Activated CD4-positive, alpha-beta T cell treated with anti-CD3 and anti-CD28 coated beads, Interleukin-2, Interleukin-6, amounts not matched to agents 100 ng/mL and 50 ng/mL, durations not matched to agents 16 hours and 8 hours (primary cell): ENCODE measurements around the gene PTPRJ.
A peak's percentile ranks its signal among the peaks of the same experiment; 100 is the strongest.
"Not testable (repeated sequence)": the region's sequence is repeated elsewhere in the genome, so short reads cannot be mapped to it uniquely, and the experiment has no call there.

Source experiments
- DNase-seq: peaks from one replicate; pipeline ENCODE4 v3.0.0-alpha.2; 2020

The PTPRJ gene

DNA sequence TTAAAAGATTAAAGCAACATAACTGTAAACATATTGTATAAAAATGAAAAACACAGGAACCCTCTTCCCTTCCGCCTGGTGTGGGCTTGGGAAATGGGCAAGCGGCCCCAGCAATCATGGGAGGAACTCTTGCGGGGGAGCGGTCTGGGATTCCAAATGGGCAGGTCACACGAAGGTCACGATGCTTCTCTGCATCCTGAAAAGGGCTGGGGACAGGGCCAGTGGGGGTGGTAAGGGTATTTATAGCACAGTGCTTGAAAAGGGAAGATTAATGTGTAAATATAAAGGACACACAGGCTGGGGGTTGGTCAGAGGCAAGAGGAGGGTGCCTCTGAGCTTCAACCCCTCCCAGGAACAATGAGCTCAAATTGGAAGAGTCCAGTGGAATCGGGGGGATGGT, 189.4 kb downstream of the PTPRJ start:
- DNase-seq = no peak

DNA sequence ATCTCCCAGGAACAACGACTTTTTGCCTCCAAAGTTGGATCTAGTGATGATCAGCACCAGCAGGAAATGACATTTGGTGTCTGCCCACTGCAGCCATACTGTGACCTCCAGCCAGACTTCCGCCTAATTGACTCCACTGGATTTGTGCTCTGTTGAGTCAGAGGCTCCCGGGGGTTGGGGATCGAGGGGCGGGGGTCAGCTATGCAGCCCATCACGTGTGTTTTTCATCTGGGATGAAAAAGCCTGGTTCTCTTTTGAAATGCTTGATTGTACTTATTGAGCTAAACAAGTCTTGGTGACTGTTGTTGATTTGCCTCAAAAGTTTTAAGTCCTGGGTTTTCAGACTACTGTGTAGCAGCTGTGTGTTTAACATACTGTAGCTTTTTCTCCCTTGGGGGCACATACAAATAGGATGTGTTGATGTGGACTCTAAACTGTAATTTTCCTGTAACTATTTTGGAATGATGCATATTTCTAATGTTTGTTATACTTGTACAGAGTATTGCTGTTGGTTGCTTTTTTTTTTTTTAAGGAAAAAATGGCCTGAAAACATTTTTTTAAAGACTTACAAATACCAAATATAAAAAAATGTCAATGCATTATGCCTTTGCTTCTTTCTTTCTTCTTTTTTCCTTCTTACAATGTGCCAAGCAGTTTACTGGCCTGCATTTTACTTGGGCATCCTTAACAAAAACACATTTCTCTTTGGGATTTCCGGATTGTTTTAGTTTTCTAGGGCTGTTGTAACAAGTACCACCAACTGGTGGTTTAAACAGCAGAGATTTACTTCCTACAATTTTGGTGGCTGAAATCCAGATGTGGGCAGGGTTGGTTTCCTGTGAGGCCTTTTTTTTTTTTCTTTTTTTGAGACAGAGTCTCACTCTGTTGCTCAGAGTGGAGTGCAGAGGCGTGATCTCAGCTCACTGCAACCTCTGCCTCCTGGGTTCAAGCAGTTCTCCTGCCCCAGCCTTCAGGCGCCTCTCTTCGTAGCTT, 190.2 kb downstream of the PTPRJ start:
- no peak for DNase-seq

GRCh38 chr11:48172818-48173609, 192.7 kb downstream of the PTPRJ start:
- peak; percentile 76 for DNase-seq

GRCh38 chr11:48177661-48178060, 197.3 kb downstream of the PTPRJ start:
- no peak for DNase-seq

DNA sequence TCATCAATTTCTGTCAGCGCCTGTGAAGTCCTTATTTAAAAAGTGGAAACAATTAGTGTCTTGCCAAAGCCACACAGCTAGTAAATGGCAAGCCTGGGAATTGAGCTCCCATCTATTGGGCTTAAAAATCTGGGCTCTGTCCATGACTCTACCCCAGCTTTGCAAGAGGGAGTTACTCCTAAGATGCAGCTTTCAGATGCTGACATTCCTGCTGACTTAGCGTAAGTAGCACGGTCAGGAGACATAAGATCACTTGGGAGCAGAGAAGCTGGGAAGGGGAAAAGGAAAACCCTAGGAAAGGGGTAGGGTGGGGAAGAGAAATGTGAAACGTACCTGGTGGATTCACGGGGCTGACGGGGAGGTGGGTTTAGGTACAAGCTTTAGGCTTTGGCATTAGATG, 200.3 kb downstream of the PTPRJ start:
- DNase-seq = no peak

DNA sequence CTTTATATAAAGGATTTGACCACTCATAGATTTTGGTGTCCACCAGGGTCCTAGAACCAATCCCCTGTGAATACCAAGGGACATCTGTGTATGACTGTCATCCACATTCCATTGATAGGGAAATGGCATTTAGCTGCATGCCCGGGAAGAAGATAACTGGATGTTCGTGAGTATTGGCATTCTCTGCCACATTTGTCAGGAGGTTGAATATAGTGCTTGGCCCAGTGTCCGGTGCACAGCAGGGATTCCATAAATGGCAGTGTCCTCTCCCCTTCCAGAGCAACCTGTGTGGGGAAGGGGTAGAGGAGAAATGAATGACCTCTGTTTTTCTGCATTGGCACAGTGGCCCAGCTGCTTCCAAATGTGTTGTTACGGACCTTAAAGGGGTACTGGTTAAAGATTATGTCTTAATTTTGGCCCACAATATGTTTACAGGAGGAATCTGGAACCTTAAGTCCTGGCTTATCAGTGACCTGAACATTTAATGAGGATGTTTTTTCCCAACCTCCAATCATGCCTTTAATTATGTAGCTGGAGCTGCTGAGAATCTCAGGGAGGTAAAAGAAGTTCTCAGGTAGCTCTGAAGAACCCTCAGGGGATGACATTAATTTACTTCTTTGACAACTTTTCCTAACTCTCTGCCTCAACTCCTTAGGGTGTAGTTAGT, 202.6 kb downstream of the PTPRJ start:
- no peak for DNase-seq

GRCh38 chr11:48184452-48184851, 204.1 kb downstream of the PTPRJ start:
- DNase-seq = no peak

DNA sequence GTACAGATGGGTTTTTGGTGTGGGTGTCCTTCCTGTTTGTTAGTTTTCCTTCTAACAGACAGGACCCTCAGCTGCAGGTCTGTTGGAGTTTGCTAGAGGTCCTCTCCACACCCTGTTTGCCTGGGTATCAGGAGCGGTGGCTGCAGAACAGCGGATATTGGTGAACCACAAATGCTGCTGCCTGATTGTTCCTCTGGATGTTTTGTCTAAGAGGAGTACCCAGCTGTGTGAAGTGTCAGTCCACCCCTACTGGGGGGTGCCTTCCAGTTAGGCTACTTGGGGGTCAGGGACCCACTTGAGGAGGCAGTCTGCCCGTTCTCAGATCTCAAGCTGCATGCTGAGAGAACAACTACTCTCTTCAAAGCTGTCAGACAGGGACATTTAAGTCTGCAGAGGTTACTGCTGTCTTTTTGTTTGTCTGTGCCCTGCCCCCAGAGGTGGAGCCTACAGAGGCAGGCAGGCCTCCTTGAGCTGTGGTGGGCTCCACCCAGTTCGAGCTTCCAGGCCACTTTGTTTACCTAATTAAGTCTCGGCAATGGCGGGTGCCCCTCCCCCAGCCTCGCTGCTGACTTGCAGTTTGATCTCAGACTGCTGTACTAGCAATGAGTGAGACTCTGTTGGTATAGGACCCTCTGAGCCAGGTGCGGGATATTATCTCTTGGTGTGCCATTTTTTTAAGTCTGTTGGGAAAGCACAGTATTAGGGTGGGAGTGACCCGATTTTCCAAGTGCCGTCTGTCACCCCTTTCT, 210.7 kb downstream of the PTPRJ start:
- DNase-seq = not testable (repeated sequence)

- DNase-seq = no peak
These were observed 213.5 kb downstream of the PTPRJ start for GRCh38 chr11:48193876-48194275.

DNA sequence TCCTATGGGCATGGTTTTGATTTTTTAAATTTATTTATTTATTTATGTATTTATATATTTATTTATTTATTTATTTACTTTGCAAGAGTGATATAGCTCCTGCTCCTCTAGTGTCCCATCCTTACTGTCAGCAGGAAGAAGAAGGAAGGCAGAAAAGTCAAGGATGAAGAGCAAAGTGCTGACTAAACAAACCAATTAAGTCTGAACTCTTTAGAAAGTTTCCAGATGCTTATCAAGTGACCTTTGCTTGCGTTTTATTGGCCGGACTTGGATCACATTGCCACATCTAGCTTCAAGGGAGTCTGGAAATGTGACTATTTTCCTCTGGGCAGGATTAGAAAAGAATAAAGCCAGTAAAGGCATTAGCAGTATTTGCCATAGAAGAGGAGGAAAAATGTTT, 227.5 kb downstream of the PTPRJ start:
- DNase-seq = no peak

DNA sequence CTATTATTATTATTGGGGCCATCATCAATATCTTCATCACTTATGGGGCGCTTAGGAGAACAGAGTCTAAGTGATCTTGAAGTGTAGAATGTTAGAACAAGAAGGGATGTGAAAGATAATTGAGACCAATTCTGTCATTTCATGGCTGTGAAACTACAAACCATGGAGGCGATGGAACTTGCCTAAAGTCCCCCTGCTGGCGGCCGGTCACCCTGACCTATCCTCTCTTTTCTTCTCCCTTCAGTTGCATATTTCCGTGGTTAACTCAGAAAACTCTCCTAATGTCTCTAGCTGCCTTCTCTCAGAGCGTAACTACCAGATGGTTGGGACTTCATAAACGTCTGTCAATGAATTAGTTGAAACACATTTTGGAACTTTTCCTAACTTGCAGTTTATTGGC, 229.7 kb downstream of the PTPRJ start:
- DNase-seq = no peak

GRCh38 chr11:48216510-48216909, 236.2 kb downstream of the PTPRJ start, which contains the start of gene OR4B1:
Gene OR4B1 (plus strand): TSS chr11:48216810. CDS start chr11:48216810, 0 bp downstream.
- DNase-seq = no peak
